ENCODE data around the gene GPR132. TPM values are rescaled to one million over a fixed set of nuclear protein-coding genes. Genes with fewer than 3 reads are reported as not detected.
A peak's percentile ranks its signal among the peaks of the same experiment; 100 is the strongest.

GPR132 gene
- total RNA-seq, 1 donor from 2014 or later: 48.5 TPM

GRCh38 chr14:105093431-105094192 is 28.4 kb upstream of the GPR132 start:
- H3K27me3 Mint-ChIP-seq: peaks cover 8% of the 10 kb centered on the region
- no peaks in the 10 kb centered on the region for H3K9me3 Mint-ChIP-seq
- no peak for TF ChIP-seq CTCF (IDR thresholded peaks at IDR 0.05)
- peaks cover 14% of the 10 kb centered on the region for H3K4me1 Mint-ChIP-seq
- CTCF ChIA-PET: no interaction called here
- ATAC-seq (ENCODE audit: low read depth): peak; percentile 79
- POLR2A ChIA-PET: interaction anchor here (1.0 kb wide), 1 partner anchor 207 kb away, joined by 3 read pairs; the partner anchor contains the start of gene BRF1
- intact Hi-C loops (cut with micrococcal nuclease): loop anchor here (5.0 kb wide), 1 partner anchor 89 kb away; the partner anchor contains the start of gene NUDT14
- DNase-seq: peak; percentile 72
- no peaks in the 10 kb centered on the region for H3K36me3 Mint-ChIP-seq (ENCODE audit: low read depth)
- H3K4me3 Mint-ChIP-seq: peak overlapping the region; percentile 75
- no peak overlapping the region for H3K27ac Mint-ChIP-seq

- Mint-ChIP-seq H3K27ac (peak overlapping the region; percentile 46), H3K27me3 (peaks cover 9% of the 10 kb centered on the region), H3K9me3 (no peaks in the 10 kb centered on the region), H3K36me3 (ENCODE audit: low read depth) (no peaks in the 10 kb centered on the region), H3K4me1 (peaks cover 17% of the 10 kb centered on the region), H3K4me3 (peak overlapping the region; percentile 81)
- POLR2A ChIA-PET: no interaction called here
- DNase-seq (peak; percentile 65), ATAC-seq (ENCODE audit: low read depth) (peak; percentile 63)
- intact Hi-C loops (cut with micrococcal nuclease): loop anchor here (5.0 kb wide), 1 partner anchor 89 kb away; the partner anchor contains the start of gene NUDT14
- TF ChIP-seq CTCF (IDR thresholded peaks at IDR 0.05): no peak
- CTCF ChIA-PET: no interaction called here
Measured at GRCh38 chr14:105093038-105093430, 27.8 kb upstream of the GPR132 start.

GRCh38 chr14:105092171-105093037 is 27.2 kb upstream of the GPR132 start:
- ChIA-PET CTCF (interaction anchor here (2.9 kb wide), 1 partner anchor 17 kb away, joined by 12 read pairs; no protein-coding TSS in a partner anchor), POLR2A (interaction anchor here (0.8 to 3.4 kb wide), 2 partner anchors 23 to 28 kb away, joined by 3 to 17 read pairs; partner anchors contain the start of gene GPR132)
- H3K4me1 Mint-ChIP-seq: peaks cover 21% of the 10 kb centered on the region
- DNase-seq (no peak), ATAC-seq (ENCODE audit: low read depth) (no peak)
- peak overlapping the region; percentile 50 for H3K27ac Mint-ChIP-seq
- H3K27me3 Mint-ChIP-seq: peaks cover 9% of the 10 kb centered on the region
- TF ChIP-seq CTCF (IDR thresholded peaks at IDR 0.05): no peak
- intact Hi-C loops (cut with micrococcal nuclease): loop anchor here (5.0 kb wide), 1 partner anchor 90 kb away; the partner anchor contains the start of gene NUDT14
- no peaks in the 10 kb centered on the region for H3K36me3 Mint-ChIP-seq (ENCODE audit: low read depth)
- no peaks in the 10 kb centered on the region for H3K9me3 Mint-ChIP-seq
- peak overlapping the region; percentile 81 for H3K4me3 Mint-ChIP-seq

GRCh38 chr14:105091517-105092170 is 26.4 kb upstream of the GPR132 start:
- intact Hi-C loops (cut with micrococcal nuclease): loop anchor here (2.0 to 5.0 kb wide), 2 partner anchors 91 to 111 kb away; partner anchors contain the start of gene NUDT14
- Mint-ChIP-seq H3K36me3 (ENCODE audit: low read depth) (no peaks in the 10 kb centered on the region), H3K4me3 (no peak overlapping the region), H3K4me1 (peaks cover 21% of the 10 kb centered on the region), H3K27ac (peak overlapping the region; percentile 50), H3K9me3 (no peaks in the 10 kb centered on the region), H3K27me3 (peaks cover 7% of the 10 kb centered on the region)
- ChIA-PET POLR2A (interaction anchor here (0.8 to 3.4 kb wide), 2 partner anchors 22 to 27 kb away, joined by 3 to 17 read pairs; partner anchors contain the start of gene GPR132), CTCF (interaction anchor here (1.4 to 2.9 kb wide), 3 partner anchors 16 to 259 kb away, joined by 4 to 12 read pairs (median 8); no protein-coding TSS in a partner anchor)
- no peak for TF ChIP-seq CTCF (IDR thresholded peaks at IDR 0.05)
- no peak for ATAC-seq (ENCODE audit: low read depth)
- peak; percentile 20 for DNase-seq

Measured in activated B cell treated with CpG ODN at 0.5 μM for 24 hours (primary cell).